ENCODE measurements around the gene BAAT.

Gene BAAT

DNA sequence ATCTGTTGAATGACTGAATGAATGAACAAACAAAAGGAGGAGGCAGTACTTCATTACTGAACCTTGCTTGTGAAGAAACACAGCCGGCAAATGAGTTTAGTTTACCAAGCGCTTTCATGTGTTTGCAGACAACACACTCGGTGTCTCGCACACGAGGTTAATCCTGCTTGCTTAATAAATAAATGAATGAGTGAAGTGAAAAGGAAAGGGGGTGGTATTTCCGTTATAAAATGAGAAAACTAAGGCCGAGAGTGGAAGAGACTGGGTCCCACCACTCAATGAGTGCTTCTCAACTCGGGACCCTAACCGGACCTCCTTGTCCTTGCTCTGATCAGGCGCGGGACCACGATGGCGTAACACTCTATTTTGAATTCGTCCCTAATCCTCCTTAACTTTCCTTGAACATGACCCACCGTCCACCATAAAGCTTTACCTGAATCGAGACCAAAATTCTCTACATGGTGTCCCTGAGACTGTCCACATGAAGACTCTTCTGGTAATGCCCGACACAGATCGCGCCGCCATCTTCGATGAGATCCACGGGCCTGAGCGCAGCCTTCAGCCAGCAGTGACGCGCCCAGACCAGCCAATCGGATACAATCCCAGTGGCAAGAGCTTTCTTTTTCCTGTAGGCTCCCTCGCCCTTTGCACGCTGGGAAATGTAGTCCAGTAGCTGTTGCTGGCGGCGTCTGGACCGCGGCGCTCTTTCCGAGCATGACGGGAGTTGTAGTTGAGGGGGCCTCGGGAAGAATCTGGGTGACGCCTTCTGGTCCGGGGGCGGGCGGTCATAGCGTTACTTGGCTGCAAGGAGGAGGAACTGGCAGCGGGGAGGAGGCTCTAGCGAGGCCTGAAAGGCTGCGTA is 13.5 kb upstream of the BAAT start, which contains the start of the genes MRPL50 and ZNF189:
TSS of gene MRPL50 (minus strand) at position 551 of the 862 bp plus-strand sequence. CDS start at position 525, 26 bp downstream.
TSS of gene ZNF189 (plus strand) at position 784 of the 862 bp plus-strand sequence. CDS start 306 bp downstream, outside the sequence.
- DNase-seq: peak; percentile 80 to 90 (median 85)

DNA sequence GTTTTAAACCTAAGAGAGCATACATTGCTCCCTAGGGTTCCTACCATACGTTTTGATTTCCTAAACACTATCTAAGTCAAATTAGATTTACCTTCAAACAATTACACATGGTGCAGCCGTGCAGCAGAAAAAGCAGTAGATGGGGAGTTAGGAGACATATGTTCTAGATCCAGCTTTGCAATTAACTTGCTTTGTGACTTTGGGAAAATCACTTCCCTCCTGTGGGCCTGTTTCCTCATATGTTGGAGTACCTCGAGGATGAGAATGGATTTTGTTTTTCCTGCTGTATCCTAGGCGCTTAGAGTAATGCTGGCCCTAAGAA is 12.9 kb upstream of the BAAT start:
- DNase-seq: no peak

DNA sequence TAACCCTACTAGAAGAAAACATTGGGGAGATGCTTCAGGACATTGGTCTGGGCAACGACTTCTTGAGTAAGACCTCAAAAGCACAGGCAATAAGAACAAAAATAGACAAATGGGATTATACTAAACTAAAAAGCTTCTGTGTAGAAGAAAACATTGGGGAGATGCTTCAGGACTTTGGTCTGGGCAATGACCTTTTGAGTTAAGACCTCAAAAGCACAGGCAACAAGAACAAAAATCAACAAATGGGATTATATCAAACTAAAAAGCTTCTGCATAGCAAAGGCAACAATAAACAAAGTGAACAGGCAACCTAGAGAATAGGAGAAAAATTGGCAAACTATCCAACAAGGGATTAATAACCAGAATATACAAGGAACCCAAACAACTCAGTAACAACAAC is 9.9 kb upstream of the BAAT start:
- DNase-seq: no peak

DNA sequence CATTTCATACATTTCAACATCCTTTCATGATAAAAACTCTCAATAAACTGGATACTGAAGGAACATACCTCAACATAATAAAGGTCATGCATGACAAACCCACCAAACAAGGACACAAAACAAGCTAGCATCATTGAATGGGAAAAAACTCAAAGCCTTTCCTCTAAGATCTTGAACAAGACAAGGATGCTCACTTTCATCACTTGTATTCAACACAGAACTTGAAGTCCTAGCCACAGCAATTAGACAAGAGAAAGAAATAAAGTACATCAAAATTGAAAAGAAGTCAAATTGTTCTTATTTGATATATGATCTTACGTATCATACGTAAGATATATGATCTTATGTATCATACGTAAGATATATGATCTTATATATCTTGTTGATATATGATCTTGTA is 8.3 kb upstream of the BAAT start:
- no peak for DNase-seq

DNA sequence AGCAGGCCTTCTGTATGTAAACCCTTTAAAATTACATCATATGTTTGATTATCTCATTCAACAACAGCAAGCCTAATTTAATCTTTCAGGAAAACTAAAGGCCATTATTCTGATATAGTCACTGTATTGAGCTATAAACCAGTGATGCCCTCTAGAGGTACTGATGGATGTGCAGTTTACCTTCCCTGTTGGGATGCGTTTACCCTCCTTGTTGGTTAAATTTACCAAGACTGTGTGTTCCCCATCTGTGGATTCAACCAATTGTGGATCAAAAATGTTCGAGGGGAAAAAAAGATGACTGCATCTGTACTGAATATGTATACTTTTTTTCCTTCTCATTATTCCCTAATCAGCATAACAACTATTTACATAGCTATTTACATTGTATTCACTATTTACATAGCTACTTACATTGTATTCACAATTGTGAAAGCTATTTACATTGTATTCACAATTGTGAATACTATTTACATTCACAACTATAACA is 3.7 kb upstream of the BAAT start:
- DNase-seq: no peak

DNA sequence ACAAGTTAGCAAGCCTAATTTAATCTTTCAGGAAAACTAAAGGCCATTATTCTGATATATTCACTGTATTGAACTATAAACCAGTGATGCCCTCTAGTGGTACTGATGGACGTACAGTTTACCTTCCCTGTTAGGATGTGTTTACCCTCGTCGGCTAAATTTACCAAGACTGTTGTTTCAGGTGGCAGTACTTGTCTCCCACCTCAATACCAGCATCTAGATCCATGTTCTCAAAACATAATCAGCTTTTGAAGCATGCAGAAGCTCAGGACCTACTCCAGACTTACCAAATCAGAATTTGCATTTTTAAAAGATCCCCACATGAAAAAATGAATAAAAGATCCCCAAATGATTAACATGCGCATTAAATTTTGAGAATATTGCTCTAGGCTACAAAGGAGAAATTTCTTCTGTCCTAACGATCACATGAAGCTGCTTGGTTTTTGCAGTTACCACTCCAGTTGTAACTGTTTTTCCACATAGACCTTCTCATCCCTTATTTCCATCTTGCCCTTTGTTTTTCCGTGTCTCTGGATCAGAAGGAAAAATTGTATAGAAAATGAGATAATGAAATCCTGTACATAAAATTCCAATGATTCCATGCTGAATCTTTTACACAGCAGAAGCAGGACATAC is 3.2 kb upstream of the BAAT start:
- no peak for DNase-seq

DNA sequence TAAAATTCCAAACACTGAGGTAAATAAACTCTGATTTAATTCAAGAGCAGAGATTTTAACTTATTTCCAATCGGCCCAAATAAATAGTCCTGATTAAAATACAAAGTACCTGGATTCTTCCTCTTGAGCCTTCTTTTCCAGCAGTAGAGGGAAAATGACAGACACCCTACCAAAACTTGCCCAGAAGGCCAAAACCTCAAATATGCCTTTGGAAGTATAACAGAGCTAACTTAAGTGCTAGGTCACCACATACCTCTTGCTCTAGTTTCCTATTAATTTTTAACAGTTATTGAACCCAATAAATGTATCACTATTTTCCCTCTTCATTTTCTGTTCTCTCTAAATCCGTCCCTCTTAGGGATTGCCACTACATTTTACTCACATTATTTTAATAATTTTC is 1.4 kb downstream of the BAAT start:
- no peak for DNase-seq

DNA sequence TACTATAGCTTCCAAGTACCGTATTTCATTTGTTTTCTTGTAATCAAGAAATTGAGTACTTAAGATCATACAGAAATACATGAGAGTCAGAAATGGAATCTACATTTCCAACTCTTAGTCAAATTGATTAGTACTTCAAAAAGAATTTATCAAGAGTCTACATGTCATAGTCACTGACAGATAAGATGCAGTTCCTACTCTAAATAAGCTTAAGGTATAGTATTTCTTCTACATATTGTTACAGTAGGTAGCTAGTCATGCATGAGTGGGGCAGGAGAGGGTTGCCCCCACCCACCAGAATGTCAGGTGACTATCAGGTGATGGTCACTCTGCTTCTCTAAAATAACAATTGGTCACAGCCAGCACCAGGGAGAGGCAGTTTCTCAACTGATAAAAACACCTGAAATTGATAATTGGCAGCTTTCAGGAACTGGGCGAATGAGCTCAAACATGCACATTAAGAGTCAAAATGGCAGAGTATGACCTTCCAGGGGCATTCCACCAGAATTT is 2.9 kb downstream of the BAAT start:
- DNase-seq: no peak

DNA sequence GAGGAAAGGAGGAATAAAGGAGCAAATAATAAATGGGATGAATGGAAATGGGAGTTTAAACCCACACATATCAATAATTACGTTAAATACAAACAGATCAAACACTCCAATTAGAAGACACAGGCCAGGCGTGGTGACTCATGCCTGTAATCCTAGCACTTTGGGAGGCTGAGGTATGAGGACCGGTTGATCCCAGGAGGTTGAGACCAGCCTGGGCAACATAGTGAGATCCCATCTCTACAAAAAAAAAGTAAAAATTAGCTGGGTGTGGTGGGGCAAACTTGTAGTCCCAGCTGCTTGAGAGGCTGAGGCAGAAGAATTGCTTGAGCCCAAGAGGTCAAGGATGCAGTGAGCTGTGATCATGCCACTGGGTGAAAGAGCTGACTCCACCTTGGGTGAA is 3.7 kb downstream of the BAAT start:
- DNase-seq: no peak

DNA sequence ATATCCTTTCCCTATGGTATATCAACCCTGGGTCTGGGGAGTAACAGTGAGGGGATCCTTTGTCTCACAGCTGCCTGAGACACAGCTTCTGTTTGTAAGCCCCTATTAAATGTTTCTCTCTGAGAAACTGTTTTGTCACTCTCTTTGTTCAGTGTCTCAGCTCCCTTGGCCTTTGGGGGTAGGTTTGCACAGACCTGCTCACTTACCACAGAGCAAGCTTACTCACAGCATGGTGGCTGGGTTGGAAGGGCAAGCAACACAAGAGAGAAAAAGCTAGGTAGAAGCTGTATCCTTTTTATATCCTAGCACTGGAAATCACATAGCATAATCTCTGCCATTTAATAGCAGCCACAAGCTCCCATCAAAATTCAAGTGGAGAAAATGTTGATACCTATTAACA is 4.5 kb downstream of the BAAT start:
- no peak for DNase-seq

DNA sequence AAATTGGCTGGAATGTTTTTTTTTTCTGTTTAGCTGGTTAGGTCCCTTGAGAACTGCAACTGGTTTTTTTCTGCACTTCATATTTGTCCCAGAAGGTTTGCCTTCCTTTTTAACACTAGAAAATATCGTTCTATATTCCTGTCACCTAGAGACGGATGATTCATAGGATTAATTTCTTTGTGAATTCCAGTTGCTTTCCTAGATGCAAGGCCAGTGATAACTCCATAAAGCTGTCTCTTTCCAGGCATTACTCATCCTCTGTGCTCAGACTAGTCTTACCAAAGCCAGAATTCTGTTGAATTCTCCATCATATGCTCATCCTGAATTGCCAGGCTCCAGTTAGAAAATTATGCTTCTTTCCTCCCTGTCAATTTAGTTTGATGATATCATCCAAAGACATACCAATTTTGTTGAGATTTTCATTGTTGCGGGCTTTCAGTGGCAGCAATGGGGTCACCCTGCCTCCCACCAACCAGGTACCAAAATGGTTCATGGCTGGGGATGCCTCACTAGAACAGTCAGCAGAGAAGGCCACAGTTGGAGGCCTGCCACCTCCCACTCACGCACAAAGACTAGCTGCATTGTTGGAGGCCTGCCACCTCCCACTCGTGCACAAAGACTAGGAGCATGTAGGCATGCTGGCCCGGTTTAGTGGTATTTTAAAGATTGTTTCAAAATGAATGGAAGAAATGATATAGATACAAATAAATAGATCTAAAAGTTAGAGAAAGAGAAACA is 8.5 kb downstream of the BAAT start:
- DNase-seq: no peak

DNA sequence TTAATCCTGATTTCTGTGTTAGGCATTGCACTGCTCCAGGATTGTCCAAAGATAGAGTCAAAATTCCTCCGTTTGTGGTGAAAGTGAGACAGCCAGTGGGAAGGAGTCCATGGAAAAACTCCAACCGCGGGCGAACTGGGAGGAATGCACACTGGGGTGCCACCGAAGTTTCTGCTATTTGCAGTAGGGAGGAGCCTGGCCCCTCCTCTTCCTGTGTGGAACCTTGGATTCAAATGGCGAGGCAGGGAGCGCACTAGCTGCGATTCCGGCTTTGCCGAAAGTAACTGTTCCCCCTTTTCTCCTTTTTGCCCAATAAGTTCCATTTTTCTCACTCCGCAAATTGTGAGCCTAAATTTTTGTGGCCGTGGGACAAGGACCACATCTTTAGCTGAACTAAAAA is 9.3 kb downstream of the BAAT start:
- no peak for DNase-seq

DNA sequence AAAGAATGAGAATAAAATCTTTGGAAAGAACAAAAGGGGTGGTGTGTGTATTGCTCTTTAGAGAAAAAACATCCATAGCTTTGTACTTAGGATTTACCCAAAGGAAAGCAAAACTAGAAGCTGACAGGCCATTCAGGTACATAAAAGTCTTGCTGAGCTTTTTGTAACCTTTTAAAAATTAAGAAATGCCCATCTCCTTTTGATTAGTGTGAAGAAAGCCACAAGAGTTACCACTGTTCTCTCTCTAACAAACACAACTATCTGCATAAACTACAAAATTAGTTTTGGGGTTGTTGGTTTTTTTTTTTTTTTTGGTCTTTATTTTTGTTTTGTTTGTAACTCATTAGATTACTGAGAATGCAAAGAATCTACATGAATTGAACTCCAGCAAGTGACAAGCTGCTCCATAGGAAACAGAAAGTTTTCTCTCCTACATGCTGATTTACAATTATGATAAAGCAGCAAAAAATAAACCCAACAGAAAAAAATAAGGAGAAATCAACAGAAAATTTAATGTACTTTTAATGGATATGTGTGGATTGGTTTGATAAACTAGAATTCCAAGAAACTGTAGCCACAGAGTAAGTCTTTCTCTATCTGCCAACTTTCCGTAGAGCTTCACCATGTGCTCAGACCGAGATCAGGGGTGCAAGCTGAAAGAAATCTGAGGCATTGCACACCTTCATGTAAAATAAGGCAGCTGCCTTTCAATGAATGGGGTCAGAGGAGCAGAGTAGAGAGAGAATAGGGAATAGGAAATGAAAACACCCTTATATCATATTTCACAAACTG is 12.3 kb downstream of the BAAT start:
- DNase-seq: no peak

DNA sequence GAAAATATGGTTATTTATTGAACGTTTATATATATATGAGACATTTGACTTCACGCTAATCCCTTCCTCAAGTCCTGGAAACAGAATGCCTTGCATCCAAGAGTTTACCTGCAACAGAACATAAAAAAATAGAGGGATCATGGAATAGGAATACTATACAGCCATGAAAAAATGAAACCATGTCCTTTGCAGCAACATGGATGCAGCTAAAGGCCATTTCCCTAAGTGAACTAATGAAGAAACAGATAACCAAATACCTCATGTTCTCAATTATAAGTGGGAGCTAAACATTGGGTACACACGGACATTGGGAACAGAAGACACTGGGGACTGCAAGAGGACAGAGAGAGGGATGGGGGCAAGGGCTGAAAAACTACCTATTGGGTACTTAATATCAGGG is 13.0 kb downstream of the BAAT start:
- no peak for DNase-seq

DNA sequence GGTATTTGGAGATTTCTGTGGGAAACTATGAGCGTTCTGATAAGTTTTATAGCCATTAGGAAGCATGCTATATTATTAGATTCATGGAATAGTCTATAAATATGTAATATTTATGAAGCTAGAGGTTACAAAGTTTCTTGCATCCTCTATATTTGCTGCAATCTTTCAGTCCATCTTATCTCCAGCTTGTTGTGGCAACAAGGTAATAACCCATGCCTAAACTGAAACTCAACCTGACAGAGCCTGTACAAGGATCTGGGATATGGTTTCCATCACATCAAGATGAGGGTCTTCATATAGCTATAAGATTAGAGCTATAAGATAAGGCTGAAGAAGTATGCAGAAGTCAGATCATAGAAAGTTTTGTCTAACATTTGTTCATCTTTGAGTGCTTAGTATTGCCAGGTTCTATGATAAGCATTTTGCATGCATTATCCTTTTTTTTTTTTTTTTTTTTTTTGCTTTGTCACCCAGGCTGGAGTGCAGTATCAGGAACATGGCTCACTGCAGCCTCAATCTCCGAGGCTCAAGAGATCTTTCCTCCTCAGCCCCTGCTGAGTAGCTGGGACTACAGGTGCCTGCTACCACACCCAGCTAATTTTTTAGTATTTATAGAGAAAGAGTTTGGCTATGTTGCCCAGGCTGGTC is 14.8 kb downstream of the BAAT start:
- DNase-seq: no peak

DNA sequence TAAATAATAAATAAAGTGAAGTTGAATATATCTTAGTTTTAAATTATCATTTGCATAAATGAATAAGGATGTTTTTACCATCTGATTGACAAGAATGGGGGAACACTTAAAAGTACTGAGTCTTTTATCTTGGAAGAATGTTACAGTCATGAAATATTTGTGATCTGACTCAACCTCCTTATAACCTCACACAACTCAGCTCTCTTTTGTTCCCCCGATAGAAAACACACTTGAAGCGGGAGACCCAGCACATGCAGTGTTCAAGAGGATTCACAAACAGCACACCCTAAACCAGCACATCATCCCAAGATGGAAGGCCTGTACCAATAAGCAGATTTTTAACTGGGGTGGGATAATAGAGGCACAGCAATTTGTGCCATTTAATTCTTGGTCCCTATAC is 15.5 kb downstream of the BAAT start:
- DNase-seq: no peak

DNA sequence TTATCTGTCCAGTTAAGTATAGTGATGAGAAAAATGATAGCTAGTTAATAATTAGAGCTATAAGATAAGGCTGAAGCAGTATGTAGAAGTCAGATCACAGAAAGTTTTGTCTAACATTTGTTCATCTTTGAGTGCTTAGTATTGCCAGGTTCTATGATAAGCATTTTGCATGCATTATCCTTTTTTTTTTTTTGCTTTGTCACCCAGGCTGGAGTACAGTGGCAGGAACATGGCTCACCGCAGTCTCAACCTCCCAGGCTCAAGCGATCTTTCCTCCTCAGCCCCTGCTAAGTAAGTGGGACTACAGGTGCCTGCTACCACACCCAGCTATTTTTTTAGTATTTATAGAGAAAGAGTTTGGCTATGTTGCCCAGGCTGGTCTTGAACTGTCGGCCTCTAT is 17.5 kb downstream of the BAAT start:
- DNase-seq: no peak

DNA sequence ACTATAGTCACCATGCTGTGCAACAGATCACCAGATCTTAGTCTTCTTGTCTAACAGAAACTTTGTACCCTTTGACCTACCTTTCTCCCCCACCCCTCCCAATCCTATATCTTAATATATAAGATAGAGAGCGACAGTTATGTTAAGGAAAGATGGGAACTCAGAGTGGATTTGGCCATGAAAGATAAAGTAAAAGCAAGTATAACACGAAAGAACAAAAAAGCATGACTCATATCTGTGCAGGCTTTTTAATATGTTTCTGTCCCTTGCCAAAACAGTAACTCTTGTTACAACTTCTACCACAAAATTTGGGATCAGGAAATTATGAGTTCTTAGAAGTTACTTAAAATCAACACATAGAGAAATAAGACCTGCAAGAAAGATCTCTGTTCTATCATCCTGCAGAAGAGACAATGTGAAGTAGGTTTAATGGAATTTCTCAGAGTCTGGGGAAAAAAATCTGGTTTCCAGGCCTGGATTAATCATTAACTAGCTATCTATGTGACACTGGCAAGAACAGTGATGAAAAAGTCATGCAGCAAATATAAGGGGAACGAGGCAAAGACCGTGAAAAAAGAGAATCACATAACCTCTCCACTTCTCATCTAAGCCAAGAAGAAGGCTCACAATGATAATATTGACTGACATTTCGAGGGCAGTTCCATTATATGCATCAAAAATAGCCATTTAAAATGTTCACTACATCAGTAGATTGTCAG is 18.6 kb downstream of the BAAT start:
- no peak for DNase-seq

DNA sequence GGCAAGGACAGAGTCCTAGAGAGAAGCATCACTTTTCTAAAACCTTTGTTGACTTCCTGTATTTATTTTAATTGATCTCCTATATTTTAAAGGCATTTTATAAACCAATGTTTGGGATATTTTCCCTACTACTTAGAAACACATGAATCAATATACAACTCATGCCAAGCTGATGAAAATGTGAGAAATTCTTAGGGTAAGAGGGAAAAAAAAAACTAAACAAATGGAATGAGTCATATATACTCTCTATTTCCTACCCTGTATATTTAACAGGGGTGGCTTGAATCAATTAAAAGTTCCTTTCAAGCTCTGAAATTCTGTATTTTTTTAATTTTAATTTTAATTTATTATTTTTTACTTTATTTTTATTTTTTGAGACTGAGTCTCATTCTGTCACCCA is 19.6 kb downstream of the BAAT start:
- no peak for DNase-seq

DNA sequence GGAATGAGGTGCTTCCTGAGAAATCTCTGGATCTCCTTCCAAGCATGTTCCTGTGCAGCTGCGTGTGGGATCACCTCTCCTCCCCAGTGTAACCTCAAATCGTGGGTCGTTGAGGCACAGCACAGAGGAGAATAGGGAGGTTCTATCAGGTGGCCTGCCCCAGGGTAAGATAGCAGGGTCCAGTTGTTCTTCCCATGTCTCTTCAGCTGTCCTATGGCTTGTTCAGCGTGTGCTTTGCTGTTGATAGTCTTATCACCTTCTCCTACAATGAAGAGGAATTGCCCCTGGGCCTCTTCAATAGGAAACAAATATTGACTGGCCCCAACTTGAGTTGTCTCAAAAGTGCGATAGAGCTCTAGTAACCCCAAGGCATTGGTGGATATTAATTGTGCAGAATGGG is 22.4 kb downstream of the BAAT start:
- no peak for DNase-seq

DNA sequence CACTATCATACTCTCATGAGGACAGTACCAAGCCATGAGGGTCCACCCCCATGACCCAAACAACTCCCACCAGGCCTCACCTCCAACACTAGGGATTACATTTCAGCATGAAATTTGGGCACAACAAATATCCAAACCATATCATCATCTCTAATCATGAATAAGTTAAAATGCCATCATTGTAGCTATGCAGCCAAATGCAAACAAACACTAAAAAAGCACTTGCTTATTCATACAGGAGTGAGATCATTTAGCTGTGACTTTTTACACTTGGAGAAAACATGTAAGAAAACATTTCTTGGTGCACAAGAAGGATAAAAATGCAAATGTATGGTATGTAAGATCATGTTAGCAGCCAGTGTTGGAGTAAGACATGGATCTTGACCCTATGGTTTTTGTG is 24.2 kb downstream of the BAAT start:
- no peak for DNase-seq

Data from activated naive CD4-positive, alpha-beta T cell (primary cell).